ENCODE results near the gene SH3BP4. TPM values are rescaled to one million over a fixed set of nuclear protein-coding genes. Genes with fewer than 3 reads are reported as not detected.

The SH3BP4 gene
- total RNA-seq, 1 donor from 2014 or later: 37.1 TPM

- Mint-ChIP-seq H3K9me3 (no peaks in the 10 kb centered on the region), H3K27me3 (ENCODE audit: low read depth) (no peaks in the 10 kb centered on the region), H3K27ac (ENCODE audit: unreplicated experiment) (no peak overlapping the region), H3K36me3 (ENCODE audit: low read depth) (peaks cover 10% of the 10 kb centered on the region), H3K4me3 (no peak overlapping the region), H3K4me1 (peaks cover 73% of the 10 kb centered on the region)
- TF ChIP-seq CTCF (conservative IDR thresholded peaks at IDR 0.05): no peak
- DNase-seq (ENCODE audit: low read depth, low spot score): no peak
Observed at GRCh38 chr2:234978466-234979203, 26.8 kb downstream of the SH3BP4 start.

DNA sequence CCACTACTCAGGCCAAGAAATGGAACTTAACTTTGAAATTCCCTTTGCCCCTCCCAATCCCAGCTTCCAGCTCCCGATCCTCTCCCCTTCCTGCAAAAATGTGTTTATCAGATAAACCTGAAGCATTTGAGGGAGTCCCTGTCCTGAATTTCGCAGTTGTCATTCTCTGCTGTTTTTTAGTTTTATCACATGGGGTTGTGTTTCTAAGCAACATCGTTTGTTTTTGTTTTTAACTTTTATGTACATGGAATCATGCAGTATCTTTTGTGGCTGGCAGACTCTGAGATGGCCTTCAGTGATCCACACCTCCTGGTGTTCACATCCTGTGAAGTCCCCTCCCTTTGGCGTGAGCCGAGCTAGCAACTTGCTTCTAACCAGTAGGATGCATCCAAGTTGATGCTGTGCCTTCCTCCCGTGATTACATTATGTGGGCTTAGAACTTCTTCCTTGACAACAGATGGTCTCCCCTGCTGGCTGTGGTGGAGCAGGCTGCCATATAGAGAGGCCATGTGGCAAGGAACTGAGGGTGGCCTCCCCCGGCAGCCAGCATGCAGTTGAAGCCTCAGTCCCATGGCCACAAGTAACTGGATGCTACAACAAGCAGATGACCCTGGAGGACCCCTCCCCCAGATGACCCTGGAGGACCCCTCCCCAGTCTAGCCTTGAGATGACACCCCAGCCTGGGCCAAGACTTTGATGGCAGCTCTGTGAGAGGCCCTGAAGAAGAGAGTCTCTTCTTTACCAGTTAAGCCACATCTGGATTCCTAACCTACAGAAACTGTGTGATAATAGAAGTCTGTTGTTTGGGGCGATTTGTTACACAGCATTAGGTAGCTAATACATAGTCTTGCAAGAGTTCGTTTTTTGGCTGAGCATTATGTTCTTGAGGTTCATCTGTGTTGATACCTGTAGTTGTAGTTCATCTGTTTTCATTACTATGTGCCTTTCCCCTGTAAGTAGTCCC, 27.7 kb downstream of the SH3BP4 start:
- H3K9me3 Mint-ChIP-seq: no peaks in the 10 kb centered on the region

DNA sequence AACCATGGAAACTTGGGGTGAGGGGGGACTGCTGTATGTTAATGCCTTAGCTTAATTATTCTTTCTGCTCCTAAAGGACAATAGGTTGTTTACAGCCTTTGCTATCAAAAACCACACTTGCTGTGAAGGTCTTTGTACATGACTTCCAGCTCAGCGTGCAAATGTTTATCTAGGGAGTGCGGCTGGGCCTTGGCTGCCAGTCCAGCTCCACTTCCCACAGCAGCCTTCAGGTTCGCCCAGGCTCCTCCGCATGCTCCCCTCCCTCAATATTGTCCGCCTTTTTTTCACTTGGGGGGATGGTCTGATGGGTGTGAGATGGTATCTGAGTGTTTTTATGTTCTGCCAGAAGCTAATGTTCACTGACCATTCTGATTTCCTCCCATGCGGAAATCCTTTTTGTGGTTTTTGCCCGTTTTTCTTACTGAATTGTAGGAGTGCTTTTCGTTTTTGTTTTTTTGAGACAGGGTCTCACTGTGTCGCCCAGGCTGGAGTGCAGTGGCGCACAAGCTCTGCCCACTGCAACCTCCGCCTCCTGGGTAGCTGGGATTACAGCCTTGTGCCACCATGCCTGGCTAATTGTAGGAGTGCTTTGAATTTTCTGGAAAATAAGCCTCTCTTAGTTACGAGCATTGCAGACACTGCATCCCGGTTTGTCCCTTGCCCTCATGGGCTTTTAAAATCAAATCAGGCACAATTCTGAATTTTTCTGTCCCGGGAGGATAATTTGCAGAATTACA, 28.8 kb downstream of the SH3BP4 start:
- DNase-seq (ENCODE audit: low read depth, low spot score): no peak
- Mint-ChIP-seq H3K27ac (ENCODE audit: unreplicated experiment) (no peak overlapping the region), H3K4me3 (peak overlapping the region; percentile 16), H3K27me3 (ENCODE audit: low read depth) (no peaks in the 10 kb centered on the region), H3K4me1 (peaks cover 82% of the 10 kb centered on the region), H3K9me3 (no peaks in the 10 kb centered on the region), H3K36me3 (ENCODE audit: low read depth) (peaks cover 10% of the 10 kb centered on the region)
- TF ChIP-seq CTCF (conservative IDR thresholded peaks at IDR 0.05): no peak

More for the DNA sequence above, 27.7 kb downstream of the SH3BP4 start:
- H3K27ac Mint-ChIP-seq (ENCODE audit: unreplicated experiment): no peak overlapping the region
- no peak overlapping the region for H3K4me3 Mint-ChIP-seq
- H3K36me3 Mint-ChIP-seq (ENCODE audit: low read depth): peaks cover 10% of the 10 kb centered on the region
- H3K27me3 Mint-ChIP-seq (ENCODE audit: low read depth): no peaks in the 10 kb centered on the region
- no peak for TF ChIP-seq CTCF (conservative IDR thresholded peaks at IDR 0.05)
- peaks cover 82% of the 10 kb centered on the region for H3K4me1 Mint-ChIP-seq
- no peak for DNase-seq (ENCODE audit: low read depth, low spot score)

- peaks cover 10% of the 10 kb centered on the region for H3K36me3 Mint-ChIP-seq (ENCODE audit: low read depth)
- no peaks in the 10 kb centered on the region for H3K27me3 Mint-ChIP-seq (ENCODE audit: low read depth)
- H3K27ac Mint-ChIP-seq (ENCODE audit: unreplicated experiment): peak overlapping the region; percentile 88
- TF ChIP-seq CTCF (conservative IDR thresholded peaks at IDR 0.05): no peak
- peak overlapping the region; percentile 3 for H3K4me3 Mint-ChIP-seq
- no peak for DNase-seq (ENCODE audit: low read depth, low spot score)
- H3K4me1 Mint-ChIP-seq: peaks cover 80% of the 10 kb centered on the region
- H3K9me3 Mint-ChIP-seq: no peaks in the 10 kb centered on the region
Observed at GRCh38 chr2:234981197-234982095, 29.6 kb downstream of the SH3BP4 start.

Measured in neural crest cell (in vitro differentiated cells).